Neural cell (in vitro differentiated cells): Measurements from ENCODE around the gene OLIG2. TPM values are rescaled to one million over a fixed set of nuclear protein-coding genes. Genes with fewer than 3 reads are reported as not detected.

Experiments
- H2AFZ ChIP-seq: fragments of 200-600, 300-800 bp; sonication (generic), shearing (Covaris generic); 2 replicates; pipeline ENCODE4 v1.6.0; 2014; ENCODE audit warnings: low read depth, mild to moderate bottlenecking, antibody characterized with exemption, low read length, moderate library complexity
- H3F3A ChIP-seq: fragments of 200-600 bp; shearing (Covaris generic); 2 replicates; pipeline ENCODE4 v1.6.1; 2016; ENCODE audit warnings: mild to moderate bottlenecking, moderate library complexity, mixed read lengths, antibody characterized with exemption, low read length; ENCODE audit not compliant: insufficient read depth, poor library complexity, severe bottlenecking
- H3K27ac ChIP-seq: fragments of 200-600, 300-800 bp; sonication (generic), shearing (Covaris generic); 2 replicates; pipeline ENCODE4 v1.5.1; 2014; ENCODE audit warnings: mild to moderate bottlenecking, low read length, moderate library complexity
- H3K27me3 ChIP-seq: fragments of 300-800, 200-600 bp; sonication (generic), shearing (Covaris generic); 2 replicates; pipeline ENCODE4 v1.6.0; 2014; ENCODE audit warnings: mild to moderate bottlenecking, low read depth, low read length, moderate library complexity; ENCODE audit not compliant: insufficient read depth
- H3K36me3 ChIP-seq: fragments of 300-800, 200-600 bp; sonication (generic), shearing (Covaris generic); 2 replicates; pipeline ENCODE4 v1.5.1; 2014; ENCODE audit warnings: mild to moderate bottlenecking, antibody characterized with exemption, low read length, moderate library complexity; ENCODE audit not compliant: insufficient read depth
- H3K4me2 ChIP-seq: fragments of 300-800, 200-600 bp; sonication (generic), shearing (Covaris generic); 2 replicates; pipeline ENCODE4 v1.6.0; 2014; ENCODE audit warnings: mild to moderate bottlenecking, low read length
- H3K4me3 ChIP-seq: fragments of 300-800, 200-600 bp; sonication (generic), shearing (Covaris generic); 2 replicates; pipeline ENCODE4 v1.5.1; 2014; ENCODE audit warnings: mild to moderate bottlenecking, low read length, moderate library complexity
- H3K79me2 ChIP-seq: fragments of 200-600 bp; shearing (Covaris generic); replicated peaks from 2 replicates; pipeline ENCODE4 v1.6.0; 2014; ENCODE audit warnings: mild to moderate bottlenecking, low read length, moderate library complexity; ENCODE audit not compliant: insufficient read depth
- H3K9ac ChIP-seq: fragments of 300-800, 200-600 bp; sonication (generic), shearing (Covaris generic); 2 replicates; pipeline ENCODE4 v1.6.1; 2016; ENCODE audit warnings: mild to moderate bottlenecking, low read length, mixed read lengths
- H3K9me2 ChIP-seq: fragments of 200-600 bp; shearing (Covaris generic); 2 replicates; pipeline ENCODE4 v1.6.1; 2016; ENCODE audit warnings: mild to moderate bottlenecking, low read length, mixed read lengths; ENCODE audit not compliant: insufficient read depth
- H3K9me3 ChIP-seq: fragments of 200-600, 300-800 bp; sonication (generic), shearing (Covaris generic); 2 replicates; pipeline ENCODE4 v1.6.1; 2016; ENCODE audit warnings: mild to moderate bottlenecking, mixed run types, low read length, moderate library complexity, mixed read lengths
- H4K20me1 ChIP-seq: fragments of 200-600 bp; shearing (Covaris generic); 2 replicates; pipeline ENCODE4 v1.6.1; 2016; ENCODE audit warnings: mild to moderate bottlenecking, mixed run types; ENCODE audit not compliant: insufficient read depth
- EP300 ChIP-seq: fragments of 450-650 bp; conservative IDR thresholded peaks from 2 replicates; pipeline ENCODE4 v1.6.1; 2014; ENCODE audit warnings: antibody characterized with exemption, mild to moderate bottlenecking, moderate library complexity; ENCODE audit not compliant: poor library complexity, severe bottlenecking
- EZH2 ChIP-seq: fragments of 200-600, 300-800 bp; shearing (Covaris generic), sonication (generic); IDR thresholded peaks from 2 replicates; pipeline ENCODE4 v1.6.1; 2014; ENCODE audit warnings: antibody characterized with exemption, low read length, borderline replicate concordance, mild to moderate bottlenecking; ENCODE audit not compliant: insufficient read depth, poor library complexity, severe bottlenecking
- MXI1 ChIP-seq: fragments of 450-650 bp; conservative IDR thresholded peaks from 2 replicates; pipeline ENCODE4 v1.6.1; 2014; ENCODE audit warnings: antibody characterized with exemption, mild to moderate bottlenecking; ENCODE audit not compliant: poor library complexity, severe bottlenecking
- POLR2AphosphoS5 ChIP-seq: IDR thresholded peaks from 2 replicates; pipeline ENCODE4 v1.6.1; 2012
- RAD21 ChIP-seq: fragments of 450-650 bp; conservative IDR thresholded peaks from 2 replicates; pipeline ENCODE4 v1.6.1; 2014; ENCODE audit warnings: antibody characterized with exemption, mild to moderate bottlenecking, moderate library complexity
- SMC3 ChIP-seq: fragments of 450-650 bp; conservative IDR thresholded peaks from 2 replicates; pipeline ENCODE4 v1.6.1; 2014; ENCODE audit warnings: antibody characterized with exemption, mild to moderate bottlenecking, moderate library complexity; ENCODE audit not compliant: poor library complexity
- TAF1 ChIP-seq: IDR thresholded peaks from 2 replicates; pipeline ENCODE4 v1.6.1; 2012; ENCODE audit warnings: low read depth
- polyA plus RNA-seq: library from polyadenylated mRNA; depleted of rRNA; stranded (reverse); fragments of >200 nt; gene quantifications from 2 replicates; pipeline ENCODE4 v1.2.3, GENCODE V29; 2014
- TF ChIP-seq, protein P1 (sequence below): fragments of 450-650 bp; IDR thresholded peaks from 2 replicates; pipeline ENCODE4 v1.5.1; 2014; ENCODE audit warnings: antibody characterized with exemption, mild to moderate bottlenecking, moderate library complexity; ENCODE audit not compliant: poor library complexity, severe bottlenecking
- TF ChIP-seq, protein P2 (sequence below): IDR thresholded peaks from 2 replicates; pipeline ENCODE4 v1.6.1; 2012; ENCODE audit warnings: borderline replicate concordance

Gene OLIG2
- polyA plus RNA-seq, 1 donor from 2014 or later: 0.90 TPM

DNA sequence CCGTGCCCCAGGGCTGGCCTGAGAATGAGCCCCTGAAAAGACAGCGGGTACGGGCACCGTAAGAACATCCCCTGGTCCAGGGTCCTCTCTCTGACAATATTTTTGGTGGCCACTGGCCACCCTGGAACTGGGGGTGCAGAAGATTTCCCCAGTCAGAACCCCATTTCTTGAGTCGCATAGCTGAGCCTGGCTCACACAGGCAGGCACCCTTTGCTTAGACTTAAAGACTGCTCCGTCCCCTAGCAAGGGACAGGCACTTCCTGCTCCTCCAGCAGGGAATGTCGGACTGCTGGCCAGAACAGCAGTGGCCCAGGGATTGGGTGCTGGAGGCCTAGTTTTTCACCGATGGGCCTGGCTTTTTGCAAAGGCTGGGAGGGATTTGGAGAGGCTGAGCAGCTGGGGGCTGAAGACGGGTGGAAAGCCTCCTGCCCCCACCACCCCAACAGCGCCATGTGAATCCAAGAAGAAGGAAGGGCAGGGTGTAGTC, 4.3 kb downstream of the OLIG2 start (continued):
- TF ChIP-seq SMC3: no peak
- no peak for TF ChIP-seq POLR2AphosphoS5
- TF ChIP-seq MXI1: no peak
- TF ChIP-seq TAF1: no peak

DNA sequence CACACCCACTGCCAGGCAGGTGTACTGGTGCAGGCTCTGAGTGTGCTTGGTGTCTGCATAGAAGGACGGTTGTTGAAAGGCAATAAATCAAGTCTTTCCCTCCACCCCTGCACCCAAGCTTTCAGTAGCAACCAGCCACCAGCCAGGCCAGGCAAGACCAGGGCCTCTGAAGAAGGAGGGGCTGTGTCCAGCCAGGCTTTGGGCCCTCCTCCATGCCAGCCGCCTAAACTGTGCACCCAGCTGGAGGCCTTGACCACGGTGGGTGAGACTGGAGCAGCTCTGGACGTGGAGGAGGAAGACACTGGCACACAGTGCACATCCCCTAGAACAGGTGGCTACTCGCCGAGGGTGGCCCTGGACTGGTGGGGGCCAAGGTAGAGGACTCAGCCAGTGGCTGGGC, 4.9 kb downstream of the OLIG2 start:
- H3K9ac ChIP-seq: no peak overlapping the region
- peaks cover 98% of the 10 kb centered on the region for H3K27me3 ChIP-seq
- TF ChIP-seq MXI1: no peak
- TF ChIP-seq POLR2AphosphoS5: no peak
- no peak for TF ChIP-seq EZH2
- no peak for TF ChIP-seq RAD21
- no peak for TF ChIP-seq TAF1
- TF ChIP-seq SMC3: no peak
- TF ChIP-seq, protein P1, sequence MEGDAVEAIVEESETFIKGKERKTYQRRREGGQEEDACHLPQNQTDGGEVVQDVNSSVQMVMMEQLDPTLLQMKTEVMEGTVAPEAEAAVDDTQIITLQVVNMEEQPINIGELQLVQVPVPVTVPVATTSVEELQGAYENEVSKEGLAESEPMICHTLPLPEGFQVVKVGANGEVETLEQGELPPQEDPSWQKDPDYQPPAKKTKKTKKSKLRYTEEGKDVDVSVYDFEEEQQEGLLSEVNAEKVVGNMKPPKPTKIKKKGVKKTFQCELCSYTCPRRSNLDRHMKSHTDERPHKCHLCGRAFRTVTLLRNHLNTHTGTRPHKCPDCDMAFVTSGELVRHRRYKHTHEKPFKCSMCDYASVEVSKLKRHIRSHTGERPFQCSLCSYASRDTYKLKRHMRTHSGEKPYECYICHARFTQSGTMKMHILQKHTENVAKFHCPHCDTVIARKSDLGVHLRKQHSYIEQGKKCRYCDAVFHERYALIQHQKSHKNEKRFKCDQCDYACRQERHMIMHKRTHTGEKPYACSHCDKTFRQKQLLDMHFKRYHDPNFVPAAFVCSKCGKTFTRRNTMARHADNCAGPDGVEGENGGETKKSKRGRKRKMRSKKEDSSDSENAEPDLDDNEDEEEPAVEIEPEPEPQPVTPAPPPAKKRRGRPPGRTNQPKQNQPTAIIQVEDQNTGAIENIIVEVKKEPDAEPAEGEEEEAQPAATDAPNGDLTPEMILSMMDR: no peak
- no peaks in the 10 kb centered on the region for H4K20me1 ChIP-seq
- H3K79me2 ChIP-seq: no peaks in the 10 kb centered on the region
- H2AFZ ChIP-seq: no peak overlapping the region
- H3K36me3 ChIP-seq: no peaks in the 10 kb centered on the region
- H3K4me2 ChIP-seq: no peak overlapping the region
- H3K9me2 ChIP-seq: no peaks in the 10 kb centered on the region
- no peak overlapping the region for H3K27ac ChIP-seq
- H3F3A ChIP-seq: no peaks in the 10 kb centered on the region
- no peak overlapping the region for H3K4me3 ChIP-seq
- H3K9me3 ChIP-seq: no peaks in the 10 kb centered on the region

DNA sequence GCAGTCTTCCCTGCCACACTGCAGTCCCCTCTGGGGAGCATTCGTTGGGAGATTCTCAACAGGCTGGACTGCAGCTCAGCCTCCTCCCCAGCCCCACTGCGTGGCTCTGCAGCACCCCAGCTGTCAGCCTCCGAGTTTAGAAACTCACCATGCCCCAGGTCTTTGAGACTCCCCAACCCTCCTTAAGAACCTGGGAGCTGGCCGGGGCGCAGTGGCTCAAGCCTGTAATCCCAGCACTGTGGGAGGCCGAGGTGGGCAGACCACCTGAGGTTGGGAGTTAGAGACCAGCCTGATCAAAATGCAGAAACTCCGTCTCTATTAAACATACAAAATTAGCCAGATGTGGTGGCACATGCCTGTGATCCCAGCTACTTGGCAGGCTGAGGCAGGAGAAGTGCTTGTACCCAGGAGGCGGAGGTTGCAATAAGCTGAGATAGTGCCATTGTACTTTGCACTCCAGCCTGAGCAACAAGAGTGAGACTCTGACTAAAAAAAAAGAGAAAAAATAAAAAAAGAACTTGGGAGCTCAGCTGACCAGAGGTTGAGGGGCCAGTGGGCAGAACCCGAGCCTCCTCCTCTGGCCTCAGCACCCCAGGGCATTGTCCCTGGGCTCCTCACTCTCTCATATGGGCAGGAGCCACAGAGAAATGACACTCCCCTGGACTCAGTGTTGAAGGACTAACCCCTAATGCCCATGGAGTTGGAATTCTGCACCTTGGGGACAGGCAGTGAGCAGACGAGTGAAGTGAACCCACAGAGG, 5.6 kb downstream of the OLIG2 start:
- Histone ChIP-seq H3K4me2 (no peak overlapping the region), H3K9me2 (no peaks in the 10 kb centered on the region), H3K79me2 (no peaks in the 10 kb centered on the region), H3K4me3 (no peak overlapping the region), H3F3A (no peaks in the 10 kb centered on the region), H4K20me1 (no peaks in the 10 kb centered on the region), H3K9me3 (no peaks in the 10 kb centered on the region), H3K27me3 (peaks cover 95% of the 10 kb centered on the region), H3K36me3 (no peaks in the 10 kb centered on the region), H3K9ac (no peak overlapping the region), H2AFZ (no peak overlapping the region), H3K27ac (no peak overlapping the region)
- TF ChIP-seq EP300: no peak
- no peak for TF ChIP-seq POLR2AphosphoS5
- TF ChIP-seq EZH2: no peak
- no peak for TF ChIP-seq SMC3
- TF ChIP-seq, protein P2, sequence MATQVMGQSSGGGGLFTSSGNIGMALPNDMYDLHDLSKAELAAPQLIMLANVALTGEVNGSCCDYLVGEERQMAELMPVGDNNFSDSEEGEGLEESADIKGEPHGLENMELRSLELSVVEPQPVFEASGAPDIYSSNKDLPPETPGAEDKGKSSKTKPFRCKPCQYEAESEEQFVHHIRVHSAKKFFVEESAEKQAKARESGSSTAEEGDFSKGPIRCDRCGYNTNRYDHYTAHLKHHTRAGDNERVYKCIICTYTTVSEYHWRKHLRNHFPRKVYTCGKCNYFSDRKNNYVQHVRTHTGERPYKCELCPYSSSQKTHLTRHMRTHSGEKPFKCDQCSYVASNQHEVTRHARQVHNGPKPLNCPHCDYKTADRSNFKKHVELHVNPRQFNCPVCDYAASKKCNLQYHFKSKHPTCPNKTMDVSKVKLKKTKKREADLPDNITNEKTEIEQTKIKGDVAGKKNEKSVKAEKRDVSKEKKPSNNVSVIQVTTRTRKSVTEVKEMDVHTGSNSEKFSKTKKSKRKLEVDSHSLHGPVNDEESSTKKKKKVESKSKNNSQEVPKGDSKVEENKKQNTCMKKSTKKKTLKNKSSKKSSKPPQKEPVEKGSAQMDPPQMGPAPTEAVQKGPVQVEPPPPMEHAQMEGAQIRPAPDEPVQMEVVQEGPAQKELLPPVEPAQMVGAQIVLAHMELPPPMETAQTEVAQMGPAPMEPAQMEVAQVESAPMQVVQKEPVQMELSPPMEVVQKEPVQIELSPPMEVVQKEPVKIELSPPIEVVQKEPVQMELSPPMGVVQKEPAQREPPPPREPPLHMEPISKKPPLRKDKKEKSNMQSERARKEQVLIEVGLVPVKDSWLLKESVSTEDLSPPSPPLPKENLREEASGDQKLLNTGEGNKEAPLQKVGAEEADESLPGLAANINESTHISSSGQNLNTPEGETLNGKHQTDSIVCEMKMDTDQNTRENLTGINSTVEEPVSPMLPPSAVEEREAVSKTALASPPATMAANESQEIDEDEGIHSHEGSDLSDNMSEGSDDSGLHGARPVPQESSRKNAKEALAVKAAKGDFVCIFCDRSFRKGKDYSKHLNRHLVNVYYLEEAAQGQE: no peak
- TF ChIP-seq, protein P1: no peak
- TF ChIP-seq MXI1: no peak
- no peak for TF ChIP-seq RAD21
- no peak for TF ChIP-seq TAF1
